Skeletal muscle tissue (tissue), 4 donors: ENCODE measurements around the gene MGAT4A. TPM values are rescaled to one million over a fixed set of nuclear protein-coding genes. Genes with fewer than 3 reads are reported as not detected.

Source experiments
- H3K27ac ChIP-seq: one replicate; pipeline ENCODE4 v1.7.0; 2013; ENCODE audit warnings: mild to moderate bottlenecking, low read depth, low read length, inconsistent platforms
- H3K27me3 ChIP-seq, 3 donors: one replicate each; pipeline ENCODE4 v1.7.0; 2013; ENCODE audit warnings: low read length in 3 of 3; ENCODE audit not compliant: control insufficient read depth in 3 of 3, insufficient read depth in 3 of 3
- H3K36me3 ChIP-seq, 3 donors: one replicate each; pipeline ENCODE4 v1.7.0; 2013; ENCODE audit warnings: low read length in 3 of 3; ENCODE audit not compliant: control insufficient read depth in 3 of 3, insufficient read depth in 3 of 3
- H3K4me1 ChIP-seq, 3 donors: one replicate each; pipeline ENCODE4 v1.7.0; 2013; ENCODE audit warnings: low read length in 3 of 3, mild to moderate bottlenecking in 3 of 3; ENCODE audit not compliant: control insufficient read depth in 3 of 3, insufficient read depth in 3 of 3
- H3K4me3 ChIP-seq, 3 donors: one replicate each; pipeline ENCODE4 v1.7.0; 2013; ENCODE audit warnings: low read length in 3 of 3
- H3K9ac ChIP-seq, 3 donors: one replicate each; pipeline ENCODE4 v1.7.0; 2013; ENCODE audit warnings: low read length in 3 of 3, mild to moderate bottlenecking in 3 of 3, moderate library complexity in 2 of 3, low read depth in 1 of 3
- H3K9me3 ChIP-seq, 3 donors: one replicate each; pipeline ENCODE4 v1.7.0; 2013; ENCODE audit warnings: low read length in 3 of 3; ENCODE audit not compliant: control insufficient read depth in 3 of 3
- total RNA-seq: library from RNA; depleted of rRNA; stranded (reverse); fragments of >200 nt; gene quantifications from one replicate; pipeline ENCODE4 v1.2.3, GENCODE V29; 2014
- donor health status: Osteomylitis.

The MGAT4A gene
- total RNA-seq, 1 donor from 2014 or later = 6.3 TPM

- H3K9ac ChIP-seq = no peak overlapping the region
- H3K36me3 ChIP-seq = peaks cover 50 to 74% (median 70%) of the 10 kb centered on the region in 3 donors
- no peak overlapping the region for H3K27ac ChIP-seq
- no peaks in the 10 kb centered on the region for H3K9me3 ChIP-seq
- no peaks in the 10 kb centered on the region for H3K4me1 ChIP-seq
- no peak overlapping the region for H3K4me3 ChIP-seq
- no peaks in the 10 kb centered on the region for H3K27me3 ChIP-seq
Measured at GRCh38 chr2:98572211-98572610, 158.7 kb downstream of the MGAT4A start.

GRCh38 chr2:98571796-98572195 is 159.1 kb downstream of the MGAT4A start:
- H3K9me3 ChIP-seq = no peaks in the 10 kb centered on the region
- H3K4me1 ChIP-seq = no peaks in the 10 kb centered on the region
- H3K4me3 ChIP-seq = no peak overlapping the region
- no peak overlapping the region for H3K27ac ChIP-seq
- peaks cover 50 to 74% (median 71%) of the 10 kb centered on the region in 3 donors for H3K36me3 ChIP-seq
- H3K27me3 ChIP-seq = no peaks in the 10 kb centered on the region
- H3K9ac ChIP-seq = no peak overlapping the region

DNA sequence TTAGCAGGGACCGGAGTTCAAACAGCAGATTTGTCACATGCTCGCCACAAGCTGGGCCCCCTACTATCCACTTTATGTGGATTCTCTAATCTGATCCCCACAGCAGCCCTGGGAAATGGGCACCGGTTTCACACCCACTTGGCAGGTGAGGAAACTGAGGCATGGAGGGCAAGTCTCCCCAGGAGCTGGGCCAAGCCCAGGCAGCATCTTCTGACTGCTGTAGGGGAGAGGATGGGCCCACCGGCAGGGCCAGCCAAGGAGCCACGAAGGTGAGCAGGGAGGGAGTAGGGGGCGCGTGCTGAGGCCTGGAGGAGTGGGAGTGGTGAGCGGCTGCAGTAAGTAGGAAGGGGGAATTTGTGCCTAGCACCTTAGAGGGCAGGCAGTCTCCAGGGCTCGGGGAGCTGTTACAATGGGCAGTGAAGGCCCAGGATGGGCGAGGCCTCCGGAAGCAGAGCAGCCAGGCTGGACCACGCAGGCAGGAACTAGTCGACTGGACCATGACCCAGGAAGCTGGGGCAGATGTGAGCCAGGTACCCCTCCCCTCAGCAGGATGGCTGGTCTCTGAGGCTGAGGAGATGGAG is 159.7 kb downstream of the MGAT4A start:
- Histone ChIP-seq H3K4me3 (no peak overlapping the region), H3K27ac (no peak overlapping the region), H3K9me3 (no peaks in the 10 kb centered on the region), H3K4me1 (peaks cover 0 to 4% (median 0%) of the 10 kb centered on the region in 3 donors), H3K36me3 (peaks cover 52 to 76% (median 74%) of the 10 kb centered on the region in 3 donors), H3K27me3 (no peaks in the 10 kb centered on the region), H3K9ac (no peak overlapping the region)

- no peaks in the 10 kb centered on the region for H3K9me3 ChIP-seq
- H3K4me1 ChIP-seq = peaks cover 0 to 12% (median 1%) of the 10 kb centered on the region in 3 donors
- H3K27ac ChIP-seq = no peak overlapping the region
- H3K4me3 ChIP-seq = no peak overlapping the region
- peaks cover 59 to 77% (median 75%) of the 10 kb centered on the region in 3 donors for H3K36me3 ChIP-seq
- no peaks in the 10 kb centered on the region for H3K27me3 ChIP-seq
- H3K9ac ChIP-seq = no peak overlapping the region
Measured at GRCh38 chr2:98570356-98570755, 160.6 kb downstream of the MGAT4A start.

DNA sequence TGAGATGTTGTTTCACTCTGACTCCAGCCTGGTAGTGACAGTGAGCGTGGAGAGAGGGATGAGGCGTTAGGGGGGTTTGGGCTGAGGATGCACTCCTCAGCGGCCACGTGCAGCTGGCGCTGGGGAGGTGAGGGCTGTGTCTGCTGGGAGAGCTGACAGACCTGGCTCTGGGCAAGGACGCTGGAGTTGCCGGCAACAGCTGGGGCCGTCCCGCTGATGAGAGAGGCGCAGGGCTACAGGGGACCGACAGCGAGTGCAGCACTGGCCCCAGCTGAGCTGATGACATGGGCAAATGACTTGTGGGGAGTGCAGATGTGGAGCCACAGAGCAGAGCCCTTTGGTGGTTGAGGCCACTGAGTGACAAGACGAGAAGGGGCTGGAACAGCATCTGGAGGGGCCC is 161.0 kb downstream of the MGAT4A start:
- no peak overlapping the region for H3K9ac ChIP-seq
- no peak overlapping the region for H3K4me3 ChIP-seq
- no peaks in the 10 kb centered on the region for H3K9me3 ChIP-seq
- no peaks in the 10 kb centered on the region for H3K27me3 ChIP-seq
- H3K36me3 ChIP-seq = peaks cover 60 to 77% (median 75%) of the 10 kb centered on the region in 3 donors
- peaks cover 0 to 15% (median 3%) of the 10 kb centered on the region in 3 donors for H3K4me1 ChIP-seq
- no peak overlapping the region for H3K27ac ChIP-seq

DNA sequence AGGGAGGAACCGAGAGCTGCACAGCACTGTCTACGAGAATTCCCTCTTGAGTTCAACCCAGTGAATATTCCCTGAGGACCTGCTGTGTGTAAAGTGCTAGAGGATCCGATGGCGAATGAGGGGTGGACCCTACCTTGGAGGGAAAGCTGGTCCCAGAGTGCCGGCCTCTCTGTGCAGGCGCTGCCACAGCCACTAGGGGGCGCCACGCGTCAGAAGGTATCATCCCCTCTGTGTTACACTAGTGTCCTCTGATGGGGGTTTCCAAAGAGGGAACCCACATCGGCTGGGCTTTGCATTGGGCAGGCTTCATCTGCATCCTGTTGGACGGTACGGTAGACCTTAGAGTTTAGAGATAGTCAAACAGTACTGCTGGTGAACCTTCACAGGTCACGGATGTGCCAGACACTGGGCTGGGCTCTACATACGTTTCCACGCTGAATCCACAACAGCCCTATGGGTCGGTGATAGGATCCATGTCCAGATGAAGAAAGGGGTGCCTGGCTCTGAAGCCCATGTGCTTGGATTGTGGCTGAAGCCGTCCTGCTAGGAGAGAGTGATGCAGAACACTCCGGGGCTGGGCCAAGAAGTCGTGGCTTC is 161.6 kb downstream of the MGAT4A start:
- H3K4me1 ChIP-seq = peaks cover 3 to 18% (median 4%) of the 10 kb centered on the region in 3 donors
- H3K36me3 ChIP-seq = peaks cover 57 to 79% (median 76%) of the 10 kb centered on the region in 3 donors

More for the DNA sequence above, 161.6 kb downstream of the MGAT4A start:
- Histone ChIP-seq H3K9me3 (no peaks in the 10 kb centered on the region), H3K4me3 (no peak overlapping the region), H3K27me3 (no peaks in the 10 kb centered on the region), H3K27ac (no peak overlapping the region), H3K9ac (no peak overlapping the region)

Other genes with a start within 250 kb of the MGAT4A start
- 26.6 TPM for gene COA5, start 122.6 kb downstream of the MGAT4A start, total RNA-seq
- gene UNC50, start 122.5 kb downstream of the MGAT4A start, total RNA-seq = 49.1 TPM
- gene CRACDL, start 205.1 kb upstream of the MGAT4A start, total RNA-seq = 0.52 TPM